HL-60 (cell line): Measurements from ENCODE around the gene TSC22D3.

Source experiments
- DNase-seq, 2 experiments: peaks; one replicate each; pipeline ENCODE4 v3.0.0-alpha.2; 2010 to 2020; ENCODE audit warnings: low read depth in 1 of 2, low spot score in 1 of 2
- H3K27ac ChIP-seq: fragments of 250-450 bp; sonication (Bioruptor Pico); replicated peaks from 2 replicates; pipeline ENCODE4 v1.5.1; 2020; ENCODE audit warnings: mild to moderate bottlenecking, moderate library complexity
- H3K27me3 ChIP-seq: fragments of 250-450 bp; sonication (Bioruptor Pico); 2 replicates; pipeline ENCODE4 v1.5.1; 2021; ENCODE audit warnings: mild to moderate bottlenecking, moderate library complexity; ENCODE audit not compliant: insufficient read depth, poor library complexity, severe bottlenecking
- H3K4me3 ChIP-seq: replicated peaks from 2 replicates; pipeline ENCODE4 v1.5.1; 2011; ENCODE audit warnings: mild to moderate bottlenecking, control low read depth, low read length; ENCODE audit not compliant: insufficient read depth
- GABPA ChIP-seq: IDR thresholded peaks from 2 replicates; pipeline ENCODE4 v1.6.1; 2012; ENCODE audit warnings: low read depth
- POLR2AphosphoS5 ChIP-seq: IDR thresholded peaks from 2 replicates; pipeline ENCODE4 v1.6.1; 2012; ENCODE audit warnings: low read depth
- SPI1 ChIP-seq: IDR thresholded peaks from 2 replicates; pipeline ENCODE4 v1.6.1; 2012; ENCODE audit warnings: low read depth, mild to moderate bottlenecking, borderline replicate concordance
- TF ChIP-seq, protein P1 (sequence below): IDR thresholded peaks from 2 replicates; pipeline ENCODE4 v1.6.1; 2012; ENCODE audit warnings: low read depth; ENCODE audit not compliant: insufficient replicate concordance
- TF ChIP-seq, protein P2 (sequence below): IDR thresholded peaks from one replicate; pipeline ENCODE4 v1.5.1; 2011; ENCODE audit warnings: low read length, control low read depth, inconsistent platforms; ENCODE audit not compliant: insufficient read depth

TSC22D3 gene

DNA sequence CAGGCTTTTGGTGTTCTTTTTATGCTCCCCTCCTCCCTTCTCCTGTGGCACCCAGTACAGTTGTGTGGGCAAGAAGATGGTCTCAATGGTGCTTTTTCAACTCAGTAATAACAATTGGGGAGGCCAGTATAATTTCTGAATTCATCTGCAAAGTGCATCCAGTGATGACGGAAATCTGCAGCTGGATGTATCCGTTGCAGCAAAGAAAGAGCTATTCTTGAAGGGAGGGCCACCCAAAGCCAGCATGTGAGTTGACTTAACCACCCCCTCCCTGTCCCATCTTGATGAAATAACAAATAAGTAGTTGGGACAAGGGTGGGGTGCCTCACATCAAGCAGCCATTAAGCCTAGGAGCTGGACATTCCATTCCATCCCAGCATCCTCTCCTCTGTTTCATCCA, 30.7 kb downstream of the TSC22D3 start:
- TF ChIP-seq GABPA = no peak
- TF ChIP-seq SPI1 = no peak
- TF ChIP-seq, protein P1, sequence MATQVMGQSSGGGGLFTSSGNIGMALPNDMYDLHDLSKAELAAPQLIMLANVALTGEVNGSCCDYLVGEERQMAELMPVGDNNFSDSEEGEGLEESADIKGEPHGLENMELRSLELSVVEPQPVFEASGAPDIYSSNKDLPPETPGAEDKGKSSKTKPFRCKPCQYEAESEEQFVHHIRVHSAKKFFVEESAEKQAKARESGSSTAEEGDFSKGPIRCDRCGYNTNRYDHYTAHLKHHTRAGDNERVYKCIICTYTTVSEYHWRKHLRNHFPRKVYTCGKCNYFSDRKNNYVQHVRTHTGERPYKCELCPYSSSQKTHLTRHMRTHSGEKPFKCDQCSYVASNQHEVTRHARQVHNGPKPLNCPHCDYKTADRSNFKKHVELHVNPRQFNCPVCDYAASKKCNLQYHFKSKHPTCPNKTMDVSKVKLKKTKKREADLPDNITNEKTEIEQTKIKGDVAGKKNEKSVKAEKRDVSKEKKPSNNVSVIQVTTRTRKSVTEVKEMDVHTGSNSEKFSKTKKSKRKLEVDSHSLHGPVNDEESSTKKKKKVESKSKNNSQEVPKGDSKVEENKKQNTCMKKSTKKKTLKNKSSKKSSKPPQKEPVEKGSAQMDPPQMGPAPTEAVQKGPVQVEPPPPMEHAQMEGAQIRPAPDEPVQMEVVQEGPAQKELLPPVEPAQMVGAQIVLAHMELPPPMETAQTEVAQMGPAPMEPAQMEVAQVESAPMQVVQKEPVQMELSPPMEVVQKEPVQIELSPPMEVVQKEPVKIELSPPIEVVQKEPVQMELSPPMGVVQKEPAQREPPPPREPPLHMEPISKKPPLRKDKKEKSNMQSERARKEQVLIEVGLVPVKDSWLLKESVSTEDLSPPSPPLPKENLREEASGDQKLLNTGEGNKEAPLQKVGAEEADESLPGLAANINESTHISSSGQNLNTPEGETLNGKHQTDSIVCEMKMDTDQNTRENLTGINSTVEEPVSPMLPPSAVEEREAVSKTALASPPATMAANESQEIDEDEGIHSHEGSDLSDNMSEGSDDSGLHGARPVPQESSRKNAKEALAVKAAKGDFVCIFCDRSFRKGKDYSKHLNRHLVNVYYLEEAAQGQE = no peak
- TF ChIP-seq POLR2AphosphoS5 = no peak
- TF ChIP-seq, protein P2, sequence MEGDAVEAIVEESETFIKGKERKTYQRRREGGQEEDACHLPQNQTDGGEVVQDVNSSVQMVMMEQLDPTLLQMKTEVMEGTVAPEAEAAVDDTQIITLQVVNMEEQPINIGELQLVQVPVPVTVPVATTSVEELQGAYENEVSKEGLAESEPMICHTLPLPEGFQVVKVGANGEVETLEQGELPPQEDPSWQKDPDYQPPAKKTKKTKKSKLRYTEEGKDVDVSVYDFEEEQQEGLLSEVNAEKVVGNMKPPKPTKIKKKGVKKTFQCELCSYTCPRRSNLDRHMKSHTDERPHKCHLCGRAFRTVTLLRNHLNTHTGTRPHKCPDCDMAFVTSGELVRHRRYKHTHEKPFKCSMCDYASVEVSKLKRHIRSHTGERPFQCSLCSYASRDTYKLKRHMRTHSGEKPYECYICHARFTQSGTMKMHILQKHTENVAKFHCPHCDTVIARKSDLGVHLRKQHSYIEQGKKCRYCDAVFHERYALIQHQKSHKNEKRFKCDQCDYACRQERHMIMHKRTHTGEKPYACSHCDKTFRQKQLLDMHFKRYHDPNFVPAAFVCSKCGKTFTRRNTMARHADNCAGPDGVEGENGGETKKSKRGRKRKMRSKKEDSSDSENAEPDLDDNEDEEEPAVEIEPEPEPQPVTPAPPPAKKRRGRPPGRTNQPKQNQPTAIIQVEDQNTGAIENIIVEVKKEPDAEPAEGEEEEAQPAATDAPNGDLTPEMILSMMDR = no peak
- H3K4me3 ChIP-seq = no peak overlapping the region
- no peaks in the 10 kb centered on the region for H3K27me3 ChIP-seq
- no peak overlapping the region for H3K27ac ChIP-seq
- no peak for DNase-seq

DNA sequence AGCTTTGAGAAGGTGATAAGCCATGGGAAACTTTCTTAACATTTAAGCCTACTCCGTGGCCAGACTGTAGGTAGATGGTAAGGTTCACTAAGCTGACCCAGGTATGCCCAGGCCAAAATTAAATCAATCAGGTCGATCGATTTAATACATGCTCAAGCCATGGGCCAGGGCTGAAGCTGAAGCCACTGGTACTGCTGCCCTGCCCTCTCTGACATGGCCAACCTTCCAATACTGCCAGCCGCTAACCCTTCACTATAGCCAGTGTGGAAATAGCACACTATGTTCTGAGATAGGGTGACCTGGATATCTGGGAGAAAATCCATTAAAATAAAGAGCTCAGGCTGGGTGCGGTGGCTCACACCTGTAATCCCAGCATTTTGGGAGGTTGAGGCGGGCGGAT, 31.6 kb downstream of the TSC22D3 start:
- Histone ChIP-seq H3K4me3 (no peak overlapping the region), H3K27me3 (no peaks in the 10 kb centered on the region), H3K27ac (no peak overlapping the region)
- TF ChIP-seq, protein P2 = no peak
- no peak for TF ChIP-seq GABPA
- DNase-seq = no peak

DNA sequence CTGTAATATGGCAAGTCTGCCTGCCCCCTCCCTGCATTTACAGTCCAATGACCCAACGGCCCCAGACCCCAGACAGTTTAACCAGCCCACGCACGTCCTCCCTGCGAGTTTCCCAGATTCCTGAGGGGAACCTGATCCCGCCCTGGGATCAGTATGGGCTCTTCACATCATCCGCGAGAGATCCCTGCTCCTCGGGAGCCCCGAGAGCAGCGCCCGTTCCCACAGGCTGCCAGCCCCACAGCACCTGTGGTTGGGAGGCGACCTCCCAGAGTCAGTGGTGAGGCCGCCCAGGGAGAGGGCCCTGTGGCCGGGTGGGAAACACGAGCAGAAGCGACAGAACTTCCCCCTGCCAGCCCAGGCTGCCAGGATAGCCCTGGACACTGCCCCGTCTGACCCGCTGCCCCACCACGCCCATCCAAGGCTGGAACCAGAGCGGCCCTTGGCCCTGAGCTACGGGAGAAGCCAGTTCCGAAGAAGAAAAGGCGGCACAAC, 32.8 kb downstream of the TSC22D3 start:
- DNase-seq = no peak
- Histone ChIP-seq H3K27me3 (no peaks in the 10 kb centered on the region), H3K27ac (no peak overlapping the region; the same call in 1 of the 2 replicates), H3K4me3 (no peak overlapping the region)
- TF ChIP-seq, protein P1 = no peak
- TF ChIP-seq, protein P2 = no peak
- no peak for TF ChIP-seq SPI1
- TF ChIP-seq POLR2AphosphoS5 = no peak
- TF ChIP-seq GABPA = no peak

DNA sequence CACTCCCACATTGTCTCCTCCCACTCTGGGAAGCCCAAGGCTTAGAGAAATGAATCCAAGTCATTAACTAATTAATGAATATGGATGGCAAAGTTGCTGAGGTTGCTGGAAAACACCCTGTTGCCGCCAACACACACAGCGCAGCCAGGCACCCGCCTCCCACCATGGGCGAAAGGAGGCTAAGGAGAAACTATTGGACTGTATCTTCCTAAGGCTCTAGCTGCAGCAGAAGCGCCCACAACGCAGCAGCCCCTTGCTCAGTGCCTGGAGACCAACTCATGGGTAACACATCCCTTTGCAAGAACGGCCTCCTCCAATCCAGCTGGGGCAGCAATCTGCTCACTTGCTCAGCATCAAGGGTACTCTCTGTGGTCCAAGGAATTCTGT, 34.2 kb downstream of the TSC22D3 start:
- no peak for DNase-seq
- Histone ChIP-seq H3K4me3 (no peak overlapping the region), H3K27ac (no peak overlapping the region), H3K27me3 (no peaks in the 10 kb centered on the region)
- TF ChIP-seq, protein P2 = no peak
- TF ChIP-seq, protein P1 = no peak
- no peak for TF ChIP-seq SPI1
- TF ChIP-seq POLR2AphosphoS5 = no peak
- TF ChIP-seq GABPA = no peak
